HFF-Myc (cell line): ENCODE measurements around the gene PNPLA7.

Experiments
- DNase-seq: peaks from one replicate; pipeline ENCODE4 v3.0.0-alpha.2; 2011; ENCODE audit warnings: low read depth; ENCODE audit errors: extremely low read depth
- H3K4me3 ChIP-seq: replicated peaks from 2 replicates; pipeline ENCODE4 v1.5.1; 2011; ENCODE audit warnings: low read depth, mild to moderate bottlenecking, control low read depth, low read length
- CTCF ChIP-seq: IDR thresholded peaks from 2 replicates; pipeline ENCODE4 v1.5.1; 2012; ENCODE audit warnings: mild to moderate bottlenecking, low read depth, low read length, control low read depth; ENCODE audit errors: missing control alignments

The PNPLA7 gene

GRCh38 chr9:137494550-137495351 is 55.5 kb downstream of the PNPLA7 start:
- H3K4me3 ChIP-seq: no peak overlapping the region
- TF ChIP-seq CTCF: no peak
- DNase-seq: no peak

DNA sequence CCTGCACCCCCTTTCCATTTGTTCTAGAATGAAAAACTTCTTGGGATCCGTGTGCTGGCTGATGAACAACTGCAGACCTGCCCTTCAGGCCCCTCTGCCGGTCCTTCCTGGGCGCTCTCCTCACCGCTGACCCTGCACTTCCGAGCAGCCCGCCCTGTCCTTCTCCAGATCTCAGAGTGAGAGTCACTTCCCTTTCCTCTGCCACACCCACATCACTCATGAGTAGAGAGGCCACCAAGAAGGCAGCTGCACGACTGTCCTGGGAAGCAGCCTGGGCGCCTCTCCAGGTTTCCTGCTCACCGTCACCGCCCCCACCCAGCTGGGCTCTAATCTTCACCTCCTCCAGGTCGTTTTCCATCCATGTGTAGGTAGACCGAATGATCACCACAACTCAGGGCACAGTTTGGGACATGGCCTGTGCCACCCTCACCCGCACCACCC is 56.1 kb downstream of the PNPLA7 start:
- no peak overlapping the region for H3K4me3 ChIP-seq
- no peak for DNase-seq
- TF ChIP-seq CTCF: no peak

DNA sequence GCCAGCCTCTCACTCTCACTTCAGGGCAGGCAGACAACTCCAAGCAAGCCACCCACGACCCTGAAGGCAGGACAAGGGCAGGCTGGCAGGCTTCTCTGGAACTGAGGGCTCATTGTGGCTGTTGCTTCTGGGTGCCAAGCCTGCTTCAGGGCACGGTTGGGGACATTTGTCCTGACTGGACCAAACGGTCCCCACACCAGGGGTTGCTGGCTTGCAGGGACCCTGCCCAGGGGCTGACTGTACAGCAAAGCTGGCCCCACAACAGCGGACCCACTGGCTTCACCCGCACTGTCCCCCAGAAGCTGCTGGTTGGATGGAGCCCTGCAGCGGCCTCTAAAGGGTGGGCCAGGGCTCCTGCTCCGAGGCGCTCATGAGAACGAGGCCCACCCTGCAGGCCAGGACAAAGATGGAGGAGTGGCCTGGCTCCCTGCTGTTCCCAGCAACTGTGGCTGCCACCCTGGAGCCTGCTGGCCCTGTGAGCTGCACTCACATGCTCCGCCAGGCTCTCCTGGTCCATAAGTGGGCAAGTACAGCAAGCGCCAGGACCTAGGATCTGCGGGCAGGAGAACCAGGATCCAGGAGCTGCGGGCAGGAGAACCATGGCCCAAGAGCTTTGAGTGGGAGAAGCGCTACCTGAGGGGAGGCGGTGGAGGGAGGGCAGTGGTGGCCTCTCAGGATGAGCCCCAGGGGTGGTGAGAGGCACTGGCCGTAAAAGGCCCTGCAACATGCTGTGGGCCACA is 56.7 kb downstream of the PNPLA7 start:
- DNase-seq: no peak
- H3K4me3 ChIP-seq: no peak overlapping the region
- TF ChIP-seq CTCF: no peak

DNA sequence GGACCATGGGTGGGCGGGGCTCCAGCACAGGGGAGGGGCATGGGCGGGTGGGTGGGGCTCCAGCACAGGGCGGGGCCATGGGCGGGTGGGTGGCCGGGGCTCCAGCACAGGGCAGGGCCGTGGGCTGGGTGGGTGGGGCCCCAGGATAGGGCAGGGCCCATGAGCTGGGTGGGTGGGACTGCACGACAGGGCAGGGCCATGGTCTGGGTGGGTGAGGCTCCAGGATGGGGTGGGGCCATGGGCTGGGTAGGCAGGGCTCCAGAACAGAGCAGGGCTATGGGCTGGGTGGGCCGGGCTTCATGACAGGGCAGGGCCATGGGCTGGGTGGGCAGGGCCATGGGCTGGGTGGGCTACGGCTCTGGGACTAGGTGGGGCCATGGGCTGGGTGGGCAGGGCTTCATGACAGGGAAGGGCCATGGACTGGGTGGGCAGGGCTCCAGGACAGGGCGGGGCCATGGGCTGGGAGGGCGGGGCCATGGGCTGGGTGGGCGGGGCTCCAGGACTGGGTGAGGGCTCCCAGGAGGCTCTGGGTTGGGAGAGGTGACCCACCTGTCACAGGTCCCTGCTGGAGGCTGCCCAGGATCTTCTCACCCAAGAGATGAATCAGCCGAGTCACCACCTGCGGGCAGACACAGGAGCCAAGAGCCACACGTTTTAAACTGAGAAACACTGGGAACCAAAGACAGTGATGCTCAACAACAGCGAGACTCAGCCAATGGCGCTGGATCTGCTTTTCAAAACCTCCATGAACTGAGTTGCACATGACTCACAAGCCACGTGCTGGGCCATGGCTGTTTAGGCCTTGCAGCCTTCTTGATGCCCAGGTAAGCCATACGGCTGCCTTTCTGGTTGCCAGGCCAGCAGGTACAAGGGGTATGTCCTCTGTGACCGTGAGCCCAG is 57.5 kb downstream of the PNPLA7 start:
- TF ChIP-seq CTCF: no peak
- no peak overlapping the region for H3K4me3 ChIP-seq
- no peak for DNase-seq

DNA sequence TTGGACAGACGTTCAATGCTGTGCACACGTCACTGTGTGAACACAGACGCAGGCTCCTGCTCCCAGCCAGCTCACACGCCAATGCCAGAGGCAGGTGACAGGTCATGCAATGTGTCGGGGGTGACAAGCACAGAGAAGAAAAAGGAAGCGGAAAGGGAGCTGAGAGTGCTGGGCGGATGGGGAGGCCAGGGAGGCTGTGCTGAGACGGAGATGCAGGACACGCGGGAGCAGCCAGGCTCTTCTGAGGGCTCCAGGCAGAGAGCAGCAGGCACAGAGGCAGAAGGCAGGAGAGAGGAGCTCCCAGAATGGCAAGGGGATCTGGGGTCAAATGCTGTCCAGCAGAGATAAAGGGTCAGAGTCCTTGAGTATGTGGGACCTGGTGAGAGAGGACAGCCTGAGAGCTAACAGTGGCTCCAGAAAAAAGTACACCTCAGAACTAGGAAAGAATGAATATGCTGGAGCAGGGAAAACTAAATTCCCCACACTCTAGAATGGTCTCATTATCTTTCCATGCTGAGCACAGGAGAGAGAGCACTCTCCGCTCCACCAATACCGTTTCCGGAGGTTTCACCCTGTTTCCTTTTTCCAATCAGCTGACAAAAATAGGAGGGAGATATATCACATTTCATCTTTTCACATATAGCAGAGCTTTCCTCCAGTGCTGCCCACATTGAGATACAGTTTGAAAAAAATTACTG is 58.3 kb downstream of the PNPLA7 start:
- H3K4me3 ChIP-seq: no peak overlapping the region
- TF ChIP-seq CTCF: no peak
- DNase-seq: no peak
